ENCODE measurements around the gene PLXNA1. TPM values are rescaled to one million over a fixed set of nuclear protein-coding genes. Genes with fewer than 3 reads are reported as not detected.

Gene PLXNA1
- total and polyA plus RNA-seq, 4 donors = 0.92 to 8.3 (median 4.4) TPM

- no peaks in the 10 kb centered on the region for H3K9me3 ChIP-seq (ENCODE audit: control insufficient read depth in 4 of 4, low read length in 3 of 4)
- H3K4me1 ChIP-seq (ENCODE audit: control insufficient read depth in 4 of 4, insufficient read depth in 4 of 4, low read length in 3 of 4) = no peaks in the 10 kb centered on the region
- WGBS = 97% methylated on average over 15 of the region's 15 CpGs
- H3K4me3 ChIP-seq (ENCODE audit: low read depth in 1 of 3, low read length in 3 of 3) = no peak overlapping the region
- no peak for DNase-seq (ENCODE audit: low spot score)
- H3K9ac ChIP-seq (ENCODE audit: low read depth in 1 of 2, low read length in 2 of 2) = no peak overlapping the region
- H3K36me3 ChIP-seq (ENCODE audit: control insufficient read depth in 4 of 4, insufficient read depth in 3 of 4, low read depth in 1 of 4, low read length in 3 of 4) = peaks cover 0 to 11% (median 4%) of the 10 kb centered on the region in 4 donors
- no peaks in the 10 kb centered on the region for H3K27me3 ChIP-seq (ENCODE audit: control insufficient read depth in 4 of 4, insufficient read depth in 4 of 4, low read length in 3 of 4)
- no peak overlapping the region for H3K27ac ChIP-seq (ENCODE audit: low read depth in 1 of 2, low read length in 2 of 2)
- no peak for TF ChIP-seq TAF1 (conservative IDR thresholded peaks at IDR 0.05)
- TF ChIP-seq JUND (IDR thresholded peaks at IDR 0.05) = no peak
- TF ChIP-seq SP1 (IDR thresholded peaks at IDR 0.05) = no peak
- no peak for TF ChIP-seq NR2F2 (IDR thresholded peaks at IDR 0.05)
- no peak for TF ChIP-seq FOXA1 (IDR thresholded peaks at IDR 0.05)
- no peak for TF ChIP-seq RAD21 (IDR thresholded peaks at IDR 0.05)
- TF ChIP-seq, protein P1, sequence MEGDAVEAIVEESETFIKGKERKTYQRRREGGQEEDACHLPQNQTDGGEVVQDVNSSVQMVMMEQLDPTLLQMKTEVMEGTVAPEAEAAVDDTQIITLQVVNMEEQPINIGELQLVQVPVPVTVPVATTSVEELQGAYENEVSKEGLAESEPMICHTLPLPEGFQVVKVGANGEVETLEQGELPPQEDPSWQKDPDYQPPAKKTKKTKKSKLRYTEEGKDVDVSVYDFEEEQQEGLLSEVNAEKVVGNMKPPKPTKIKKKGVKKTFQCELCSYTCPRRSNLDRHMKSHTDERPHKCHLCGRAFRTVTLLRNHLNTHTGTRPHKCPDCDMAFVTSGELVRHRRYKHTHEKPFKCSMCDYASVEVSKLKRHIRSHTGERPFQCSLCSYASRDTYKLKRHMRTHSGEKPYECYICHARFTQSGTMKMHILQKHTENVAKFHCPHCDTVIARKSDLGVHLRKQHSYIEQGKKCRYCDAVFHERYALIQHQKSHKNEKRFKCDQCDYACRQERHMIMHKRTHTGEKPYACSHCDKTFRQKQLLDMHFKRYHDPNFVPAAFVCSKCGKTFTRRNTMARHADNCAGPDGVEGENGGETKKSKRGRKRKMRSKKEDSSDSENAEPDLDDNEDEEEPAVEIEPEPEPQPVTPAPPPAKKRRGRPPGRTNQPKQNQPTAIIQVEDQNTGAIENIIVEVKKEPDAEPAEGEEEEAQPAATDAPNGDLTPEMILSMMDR (IDR thresholded peaks at IDR 0.05; ENCODE audit: low read depth, low read length, missing input control) = no peak
- no peak for TF ChIP-seq GABPA (IDR thresholded peaks at IDR 0.05 in 1 of 2, conservative IDR thresholded peaks at IDR 0.05 in 1 of 2)
- TF ChIP-seq RXRA (IDR thresholded peaks at IDR 0.05) = no peak
- TF ChIP-seq, protein P2, sequence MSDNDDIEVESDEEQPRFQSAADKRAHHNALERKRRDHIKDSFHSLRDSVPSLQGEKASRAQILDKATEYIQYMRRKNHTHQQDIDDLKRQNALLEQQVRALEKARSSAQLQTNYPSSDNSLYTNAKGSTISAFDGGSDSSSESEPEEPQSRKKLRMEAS (IDR thresholded peaks at IDR 0.05) = no peak
- no peak for TF ChIP-seq REST (IDR thresholded peaks at IDR 0.05)
- no peak for TF ChIP-seq HNF4G (IDR thresholded peaks at IDR 0.05)
- no peak for TF ChIP-seq EGR1 (IDR thresholded peaks at IDR 0.05; ENCODE audit: low read depth in 2 of 2)
- no peak for TF ChIP-seq FOXA2 (IDR thresholded peaks at IDR 0.05)
- TF ChIP-seq HNF4A (conservative IDR thresholded peaks at IDR 0.05) = no peak
- no peak for TF ChIP-seq YY1 (IDR thresholded peaks at IDR 0.05)
- TF ChIP-seq, protein P3, sequence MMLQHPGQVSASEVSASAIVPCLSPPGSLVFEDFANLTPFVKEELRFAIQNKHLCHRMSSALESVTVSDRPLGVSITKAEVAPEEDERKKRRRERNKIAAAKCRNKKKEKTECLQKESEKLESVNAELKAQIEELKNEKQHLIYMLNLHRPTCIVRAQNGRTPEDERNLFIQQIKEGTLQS (IDR thresholded peaks at IDR 0.05) = no peak
- TF ChIP-seq ZBTB33 (IDR thresholded peaks at IDR 0.05) = no peak
Observed at GRCh38 chr3:127012091-127012490, 29.2 kb downstream of the PLXNA1 start.
